OCI-LY3 (cell line): ENCODE measurements around the gene CRYBG3.

Experiments used
- EZH2phosphoT487 ChIP-seq: fragments of 200-600 bp; shearing (Covaris generic); IDR thresholded peaks from 2 replicates; pipeline ENCODE4 v1.6.1; 2018; ENCODE audit warnings: antibody characterized with exemption, mixed run types, low read depth
- TF ChIP-seq, protein P1 (sequence below): fragments of 200-600, 300-600 bp; sonication (generic); IDR thresholded peaks from 2 replicates; pipeline ENCODE4 v1.5.1; 2014; ENCODE audit warnings: antibody characterized with exemption, low read length, low read depth

DNA sequence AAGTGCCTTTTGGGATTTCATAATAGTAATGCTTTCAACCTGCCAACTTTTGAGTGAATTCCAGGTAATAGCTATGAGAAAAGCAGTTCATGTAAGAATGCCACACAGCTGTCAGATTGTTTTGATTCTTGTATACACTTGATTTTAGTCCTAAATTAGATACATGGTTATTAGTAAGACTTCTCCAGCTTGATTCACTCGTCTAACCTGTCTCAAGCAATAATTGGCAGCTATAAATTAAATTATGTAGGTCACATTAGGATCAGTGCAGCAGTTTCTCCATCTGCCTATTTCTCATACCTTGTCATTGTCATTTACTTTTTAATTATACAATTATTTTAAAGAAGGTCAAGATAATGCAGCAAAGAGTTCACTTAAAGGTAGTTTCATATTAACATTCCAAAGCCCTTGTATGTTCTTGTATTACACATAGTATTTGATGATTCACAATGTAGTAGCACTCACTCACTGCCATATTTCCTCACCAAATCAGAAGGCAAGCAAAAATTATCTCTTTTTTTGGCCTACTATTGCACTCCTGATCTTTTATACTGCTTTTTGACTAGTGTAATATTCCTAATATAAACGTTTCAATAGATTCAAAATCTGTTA, 10.9 kb upstream of the CRYBG3 start:
- TF ChIP-seq, protein P1, sequence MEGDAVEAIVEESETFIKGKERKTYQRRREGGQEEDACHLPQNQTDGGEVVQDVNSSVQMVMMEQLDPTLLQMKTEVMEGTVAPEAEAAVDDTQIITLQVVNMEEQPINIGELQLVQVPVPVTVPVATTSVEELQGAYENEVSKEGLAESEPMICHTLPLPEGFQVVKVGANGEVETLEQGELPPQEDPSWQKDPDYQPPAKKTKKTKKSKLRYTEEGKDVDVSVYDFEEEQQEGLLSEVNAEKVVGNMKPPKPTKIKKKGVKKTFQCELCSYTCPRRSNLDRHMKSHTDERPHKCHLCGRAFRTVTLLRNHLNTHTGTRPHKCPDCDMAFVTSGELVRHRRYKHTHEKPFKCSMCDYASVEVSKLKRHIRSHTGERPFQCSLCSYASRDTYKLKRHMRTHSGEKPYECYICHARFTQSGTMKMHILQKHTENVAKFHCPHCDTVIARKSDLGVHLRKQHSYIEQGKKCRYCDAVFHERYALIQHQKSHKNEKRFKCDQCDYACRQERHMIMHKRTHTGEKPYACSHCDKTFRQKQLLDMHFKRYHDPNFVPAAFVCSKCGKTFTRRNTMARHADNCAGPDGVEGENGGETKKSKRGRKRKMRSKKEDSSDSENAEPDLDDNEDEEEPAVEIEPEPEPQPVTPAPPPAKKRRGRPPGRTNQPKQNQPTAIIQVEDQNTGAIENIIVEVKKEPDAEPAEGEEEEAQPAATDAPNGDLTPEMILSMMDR: no peak
- no peak for TF ChIP-seq EZH2phosphoT487
